Ascending aorta (tissue), 2 donors: Measurements from ENCODE around the gene UBASH3A. TPM values are rescaled to one million over a fixed set of nuclear protein-coding genes. Genes with fewer than 3 reads are reported as not detected.

Experiments used
- DNase-seq, 2 donors: peaks; one replicate each; pipeline ENCODE4 v3.0.0-alpha.2; 2019; ENCODE audit warnings: low spot score in 2 of 2
- H3K27ac ChIP-seq, 2 donors: fragments of 200-600 bp; sonication (generic); one replicate each; pipeline ENCODE4 v1.5.1; 2016 to 2017; ENCODE audit warnings: mild to moderate bottlenecking in 1 of 2
- H3K27me3 ChIP-seq: fragments of 200-600 bp; sonication (generic); one replicate; pipeline ENCODE4 v1.5.1; 2017
- H3K36me3 ChIP-seq, 2 donors: fragments of 200-600 bp; sonication (generic); one replicate each; pipeline ENCODE4 v1.5.1; 2016
- H3K4me1 ChIP-seq, 2 donors: fragments of 200-600 bp; sonication (generic); one replicate each; pipeline ENCODE4 v1.5.1; 2016 to 2017; ENCODE audit warnings: mild to moderate bottlenecking in 1 of 2
- H3K4me3 ChIP-seq, 2 donors: fragments of 200-600 bp; sonication (generic); one replicate each; pipeline ENCODE4 v1.5.1; 2016 to 2017; ENCODE audit warnings: mild to moderate bottlenecking in 1 of 2
- H3K9me3 ChIP-seq, 2 donors: fragments of 200-600 bp; sonication (generic); one replicate each; pipeline ENCODE4 v1.5.1; 2016
- CTCF ChIP-seq, 3 experiments: fragments of 200-600 bp in 2 of 3; fragments of 450-650 bp in 1 of 3; sonication (generic) in 2 of 3; IDR thresholded peaks; one replicate each; pipeline ENCODE4 v1.5.1; 2016 to 2019; ENCODE audit warnings: antibody characterized with exemption in 3 of 3, mild to moderate bottlenecking in 1 of 3, moderate library complexity in 1 of 3
- intact Hi-C: fragments of 100-400 bp; cut with DNase I; formaldehyde crosslinking; loops from one replicate; pipeline ENCODE4 v1.15.1; 2023
- total RNA-seq: library from RNA; depleted of rRNA; stranded (reverse); fragments of >200 nt; gene quantifications from one replicate; pipeline ENCODE4 v1.1.0, GENCODE V29; 2016

The UBASH3A gene
- total RNA-seq, 1 donor from 2014 or later, result 0.75 TPM

- intact Hi-C loops, result loop anchor here (1.0 to 10.0 kb wide), 7 partner anchors 17 to 1331 kb away; partner anchors contain the start of genes BACE2, MX1, PKNOX1 and SLC37A1
- Histone ChIP-seq H3K4me3 (peak within 1 kb of the TSS; percentile 76 to 77), H3K9me3 (no peaks in the 10 kb centered on the region), H3K36me3 (no peaks in the 10 kb centered on the region), H3K4me1 (no peaks in the 10 kb centered on the region), H3K27me3 (no peaks in the 10 kb centered on the region), H3K27ac (peak within 1 kb of the TSS; percentile 64 to 76)
- DNase-seq, result peak; percentile 98 to 100
- no peak for TF ChIP-seq CTCF (IDR thresholded peaks at IDR 0.05)
These were observed 92.6 kb downstream of the UBASH3A start, which contains the start of gene RSPH1 for GRCh38 chr21:42496120-42496838. RSPH1 (minus strand) TSS chr21:42496224; CDS start chr21:42496186, 38 bp downstream.

GRCh38 chr21:42496839-42497202 is 93.1 kb downstream of the UBASH3A start:
- Histone ChIP-seq H3K4me1 (no peaks in the 10 kb centered on the region), H3K27me3 (no peaks in the 10 kb centered on the region), H3K36me3 (no peaks in the 10 kb centered on the region), H3K27ac (peak overlapping the region; percentile 64 to 76), H3K4me3 (peak overlapping the region; percentile 65 to 76), H3K9me3 (no peaks in the 10 kb centered on the region)
- no peak for TF ChIP-seq CTCF (IDR thresholded peaks at IDR 0.05)
- DNase-seq, result peak in 1 of 2 donors; percentile 67
- intact Hi-C loops, result loop anchor here (1.0 to 10.0 kb wide), 7 partner anchors 16 to 1332 kb away; partner anchors contain the start of genes BACE2, MX1, PKNOX1 and SLC37A1

Other genes starting within 250 kb of the UBASH3A start
- gene ABCG1, start 184.8 kb upstream of the UBASH3A start, total RNA-seq, result 39.5 TPM
- not detected for gene TFF3, start 88.5 kb upstream of the UBASH3A start, total RNA-seq
- not detected for gene TFF2, start 52.9 kb upstream of the UBASH3A start, total RNA-seq
- gene TFF1, start 37.4 kb upstream of the UBASH3A start, total RNA-seq, result not detected
- gene TMPRSS3, start 7.8 kb upstream of the UBASH3A start, total RNA-seq, result not detected
- not detected for gene RSPH1, start 92.3 kb downstream of the UBASH3A start, total RNA-seq
- 8.7 TPM for gene SLC37A1, start 110.0 kb downstream of the UBASH3A start, total RNA-seq
- gene PDE9A, start 249.7 kb downstream of the UBASH3A start, total RNA-seq, result 2.2 TPM